B cell (primary cell): Measurements from ENCODE around the gene VPS8.

Source experiments
- CTCF ChIP-seq: fragments of 200-600 bp; IDR thresholded peaks from one replicate; pipeline ENCODE4 v1.8.0; 2022; ENCODE audit warnings: antibody characterized with exemption, mild to moderate bottlenecking
- EZH2 ChIP-seq: IDR thresholded peaks from 2 replicates; pipeline ENCODE4 v1.6.1; 2012; ENCODE audit warnings: borderline replicate concordance, low read depth, mild to moderate bottlenecking, moderate library complexity, low read length; ENCODE audit not compliant: insufficient read depth, poor library complexity, severe bottlenecking

DNA sequence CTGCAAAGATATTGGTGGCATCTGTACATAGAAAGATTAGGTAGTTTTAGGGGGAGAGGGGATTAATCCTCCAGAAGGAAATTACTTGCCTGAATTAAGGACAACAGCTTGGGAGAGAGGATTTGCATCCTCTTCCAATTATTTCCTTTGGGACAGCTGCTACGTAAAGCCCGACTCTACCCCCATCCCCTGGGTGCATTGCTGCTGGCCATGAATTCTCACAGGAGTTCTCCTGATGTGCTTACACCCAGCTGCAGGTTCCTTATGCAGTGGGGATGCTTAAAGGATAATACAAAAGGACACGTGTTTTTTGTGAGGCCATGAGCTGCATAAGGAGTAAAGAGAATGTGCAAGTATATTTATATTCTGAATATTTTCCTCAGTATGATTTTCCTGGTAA lies 132.3 kb downstream of the VPS8 start:
- no peak for TF ChIP-seq CTCF
- TF ChIP-seq EZH2 = no peak
